Loucy (cell line): ENCODE data around the gene IRF2BP1.

Source experiments
- H2AFZ ChIP-seq: fragments of 200-600 bp; sonication (generic); 2 replicates; pipeline ENCODE4 v1.6.0; 2016; ENCODE audit warnings: antibody characterized with exemption, mild to moderate bottlenecking, low read length, moderate library complexity
- H3F3A ChIP-seq: fragments of 200-600 bp; 2 replicates; pipeline ENCODE4 v1.6.0; 2016; ENCODE audit warnings: antibody characterized with exemption, low read depth, mild to moderate bottlenecking
- H3K27me3 ChIP-seq: fragments of 200-600 bp; sonication (generic); 2 replicates; pipeline ENCODE4 v1.6.1; 2014; ENCODE audit warnings: low read length, mild to moderate bottlenecking; ENCODE audit not compliant: insufficient read depth, poor library complexity, severe bottlenecking
- H3K36me3 ChIP-seq: fragments of 200-600 bp; sonication (generic); 2 replicates; pipeline ENCODE4 v1.6.1; 2016; ENCODE audit warnings: low read length; ENCODE audit not compliant: insufficient read depth
- H3K4me1 ChIP-seq: fragments of 200-600 bp; sonication (generic); 2 replicates; pipeline ENCODE4 v1.5.1; 2014; ENCODE audit warnings: low read length, mild to moderate bottlenecking; ENCODE audit not compliant: insufficient read depth, poor library complexity, severe bottlenecking
- H3K4me2 ChIP-seq: fragments of 200-600 bp; sonication (generic); 2 replicates; pipeline ENCODE4 v1.6.0; 2014; ENCODE audit warnings: antibody characterized with exemption, low read length, low read depth, mild to moderate bottlenecking; ENCODE audit not compliant: poor library complexity, severe bottlenecking
- H3K4me3 ChIP-seq: fragments of 200-600 bp; sonication (generic); 2 replicates; pipeline ENCODE4 v1.5.1; 2014; ENCODE audit warnings: low read length, mild to moderate bottlenecking, mixed read lengths; ENCODE audit not compliant: poor library complexity, severe bottlenecking
- H3K79me2 ChIP-seq: fragments of 200-600 bp; sonication (generic); 2 replicates; pipeline ENCODE4 v1.6.1; 2014; ENCODE audit warnings: low read length; ENCODE audit not compliant: insufficient read depth
- H3K9ac ChIP-seq: fragments of 200-600 bp; sonication (generic); 2 replicates; pipeline ENCODE4 v1.6.0; 2014; ENCODE audit warnings: mild to moderate bottlenecking, low read depth, low read length, moderate library complexity; ENCODE audit not compliant: poor library complexity, severe bottlenecking
- H3K9me2 ChIP-seq: fragments of 200-600 bp; sonication (generic); replicated peaks from 2 replicates; pipeline ENCODE4 v1.6.1; 2016; ENCODE audit warnings: low read depth, low read length, mixed read lengths
- H3K9me3 ChIP-seq: fragments of 200-600 bp; sonication (generic); 2 replicates; pipeline ENCODE4 v1.6.1; 2014; ENCODE audit warnings: mild to moderate bottlenecking, antibody characterized with exemption, low read length, low read depth; ENCODE audit not compliant: insufficient read depth
- H4K20me1 ChIP-seq: fragments of 200-600 bp; sonication (generic); 2 replicates; pipeline ENCODE4 v1.6.0; 2014; ENCODE audit warnings: antibody characterized with exemption, low read length, mild to moderate bottlenecking; ENCODE audit not compliant: insufficient read depth, poor library complexity, severe bottlenecking
- EZH2phosphoT487 ChIP-seq: fragments of 200-600 bp; IDR thresholded peaks from 2 replicates; pipeline ENCODE4 v1.6.1; 2018; ENCODE audit warnings: antibody characterized with exemption, mild to moderate bottlenecking, moderate library complexity, borderline replicate concordance
- TF ChIP-seq, protein P1 (sequence below): fragments of 200-600 bp; sonication (generic); conservative IDR thresholded peaks from 2 replicates; pipeline ENCODE4 v1.5.1; 2014; ENCODE audit warnings: mild to moderate bottlenecking, antibody characterized with exemption, low read length

The IRF2BP1 gene

DNA sequence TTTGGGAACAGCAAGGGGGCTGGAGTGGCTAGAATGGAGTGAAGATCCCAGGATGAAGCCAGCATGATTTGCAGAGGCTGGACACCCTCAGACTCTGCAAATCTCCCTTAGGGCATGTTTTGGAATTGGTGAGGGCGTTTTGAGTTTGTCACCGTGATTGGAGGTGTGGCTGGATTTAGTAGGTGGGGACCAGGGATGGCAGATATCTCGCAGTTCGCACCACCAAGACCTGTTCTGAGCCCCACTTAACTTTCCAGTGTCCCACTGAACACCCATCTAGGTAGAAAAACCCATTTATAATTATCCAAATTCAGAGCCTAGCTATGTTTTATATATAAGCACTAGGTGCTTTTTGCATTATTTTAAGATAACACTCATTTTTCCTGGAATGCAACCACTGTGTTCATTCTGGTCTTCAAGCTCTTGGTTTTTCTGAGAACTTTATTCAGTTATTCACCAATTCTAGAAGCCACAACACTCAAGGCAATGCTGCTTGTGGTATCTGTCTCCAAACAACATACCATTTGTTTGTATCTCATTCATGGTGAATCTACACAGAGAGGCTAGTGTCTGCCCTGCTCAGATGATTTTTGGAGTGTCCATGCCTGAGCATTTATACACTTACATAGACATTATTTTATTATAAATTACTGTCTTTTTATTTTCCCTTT, 31.6 kb upstream of the IRF2BP1 start:
- H3K9me3 ChIP-seq = no peaks in the 10 kb centered on the region
- H3K9ac ChIP-seq = no peak overlapping the region
- H3K9me2 ChIP-seq = no peaks in the 10 kb centered on the region
- no peak overlapping the region for H3K4me2 ChIP-seq
- TF ChIP-seq EZH2phosphoT487 = no peak
- TF ChIP-seq, protein P1, sequence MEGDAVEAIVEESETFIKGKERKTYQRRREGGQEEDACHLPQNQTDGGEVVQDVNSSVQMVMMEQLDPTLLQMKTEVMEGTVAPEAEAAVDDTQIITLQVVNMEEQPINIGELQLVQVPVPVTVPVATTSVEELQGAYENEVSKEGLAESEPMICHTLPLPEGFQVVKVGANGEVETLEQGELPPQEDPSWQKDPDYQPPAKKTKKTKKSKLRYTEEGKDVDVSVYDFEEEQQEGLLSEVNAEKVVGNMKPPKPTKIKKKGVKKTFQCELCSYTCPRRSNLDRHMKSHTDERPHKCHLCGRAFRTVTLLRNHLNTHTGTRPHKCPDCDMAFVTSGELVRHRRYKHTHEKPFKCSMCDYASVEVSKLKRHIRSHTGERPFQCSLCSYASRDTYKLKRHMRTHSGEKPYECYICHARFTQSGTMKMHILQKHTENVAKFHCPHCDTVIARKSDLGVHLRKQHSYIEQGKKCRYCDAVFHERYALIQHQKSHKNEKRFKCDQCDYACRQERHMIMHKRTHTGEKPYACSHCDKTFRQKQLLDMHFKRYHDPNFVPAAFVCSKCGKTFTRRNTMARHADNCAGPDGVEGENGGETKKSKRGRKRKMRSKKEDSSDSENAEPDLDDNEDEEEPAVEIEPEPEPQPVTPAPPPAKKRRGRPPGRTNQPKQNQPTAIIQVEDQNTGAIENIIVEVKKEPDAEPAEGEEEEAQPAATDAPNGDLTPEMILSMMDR = no peak
- no peaks in the 10 kb centered on the region for H3K27me3 ChIP-seq
- H3K4me1 ChIP-seq = no peaks in the 10 kb centered on the region
- no peak overlapping the region for H2AFZ ChIP-seq
- H3K4me3 ChIP-seq = no peak overlapping the region
- H3K79me2 ChIP-seq = no peaks in the 10 kb centered on the region
- H4K20me1 ChIP-seq = no peaks in the 10 kb centered on the region
- no peaks in the 10 kb centered on the region for H3K36me3 ChIP-seq
- H3F3A ChIP-seq = no peaks in the 10 kb centered on the region

DNA sequence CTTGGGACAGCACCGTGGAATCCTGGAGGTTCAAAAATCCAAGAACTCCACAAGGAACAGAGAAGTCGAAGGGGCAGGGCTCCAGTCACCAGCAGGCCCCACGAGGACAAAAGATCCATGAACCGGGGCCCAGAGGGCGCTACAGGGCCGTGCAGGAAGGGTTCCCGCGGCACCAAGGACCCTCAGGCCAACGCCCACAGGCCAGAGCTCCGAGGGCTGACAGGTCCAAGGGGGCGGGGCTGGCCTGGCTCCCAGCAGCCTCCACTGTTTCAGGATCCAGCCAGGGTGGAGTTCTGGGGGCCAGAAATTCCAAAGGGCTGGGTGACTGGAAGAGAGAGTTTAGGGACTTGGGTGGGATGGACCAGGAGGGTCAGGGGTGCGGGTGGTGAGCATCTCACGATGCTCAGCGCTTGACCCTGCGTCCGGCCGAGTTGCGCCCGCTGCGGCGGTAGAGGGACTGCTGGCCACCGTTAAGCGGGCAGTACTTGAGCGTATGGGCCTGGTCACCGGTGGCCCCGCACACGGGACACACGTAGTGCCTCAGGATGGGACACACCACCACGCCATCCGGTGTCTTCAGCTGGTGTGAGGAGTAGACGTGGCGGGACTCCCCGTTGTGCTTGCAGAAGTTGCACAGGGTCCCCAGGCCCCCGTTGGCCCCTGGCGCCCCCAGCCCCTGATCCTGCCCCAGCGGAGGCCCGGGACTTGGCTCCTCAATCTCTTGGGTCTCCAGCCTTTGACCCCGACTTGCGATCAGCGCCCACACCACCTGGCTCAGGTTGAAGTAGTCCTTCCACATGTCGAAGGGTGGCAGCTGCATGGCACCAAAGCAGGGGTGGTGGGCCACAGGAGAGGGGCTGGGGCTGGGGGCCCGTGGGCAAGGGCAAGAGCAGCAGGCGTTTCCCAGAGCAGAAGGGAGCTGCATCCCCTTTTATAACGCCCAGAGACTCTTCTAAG, 28.2 kb upstream of the IRF2BP1 start, which contains the start of gene NANOS2:
NANOS2 (minus strand) TSS at position 905 of the 957 bp plus-strand sequence; CDS start at position 820, 85 bp downstream.
- H3K36me3 ChIP-seq = no peaks in the 10 kb centered on the region
- H2AFZ ChIP-seq = no peak within 1 kb of the TSS
- no peak within 1 kb of the TSS for H3K9ac ChIP-seq
- H3K4me3 ChIP-seq = no peak within 1 kb of the TSS
- no peaks in the 10 kb centered on the region for H3K9me3 ChIP-seq
- TF ChIP-seq, protein P1 = peak; percentile 49
- TF ChIP-seq EZH2phosphoT487 = no peak
- H3K4me1 ChIP-seq = no peaks in the 10 kb centered on the region
- no peak within 1 kb of the TSS for H3K4me2 ChIP-seq
- H3K9me2 ChIP-seq = no peaks in the 10 kb centered on the region
- H4K20me1 ChIP-seq = no peaks in the 10 kb centered on the region
- H3K27me3 ChIP-seq = no peaks in the 10 kb centered on the region
- H3F3A ChIP-seq = no peaks in the 10 kb centered on the region
- no peaks in the 10 kb centered on the region for H3K79me2 ChIP-seq

DNA sequence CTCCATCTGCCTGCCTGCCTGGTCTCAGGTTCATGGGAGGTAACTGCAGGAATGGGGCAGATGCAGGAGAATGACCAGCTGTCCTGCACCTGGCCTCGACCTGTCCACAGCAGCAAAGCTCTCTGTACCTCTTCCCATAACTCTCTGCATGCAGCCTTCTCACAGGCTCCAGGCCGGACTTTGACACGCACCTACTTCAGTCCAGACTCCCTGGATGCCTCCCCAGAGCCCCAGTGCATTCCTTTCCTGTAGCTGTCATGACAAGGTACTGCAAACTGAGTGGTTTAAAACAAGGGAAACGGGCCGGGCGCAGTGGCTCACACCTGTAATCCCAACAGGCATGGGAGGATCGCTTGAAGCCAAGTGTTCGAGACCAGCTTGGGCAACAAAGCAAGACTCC, 25.4 kb upstream of the IRF2BP1 start:
- H2AFZ ChIP-seq = no peak overlapping the region
- no peaks in the 10 kb centered on the region for H3K9me2 ChIP-seq
- no peaks in the 10 kb centered on the region for H3K9me3 ChIP-seq
- H3K4me3 ChIP-seq = no peak overlapping the region
- no peaks in the 10 kb centered on the region for H4K20me1 ChIP-seq
- TF ChIP-seq, protein P1 = no peak
- no peak for TF ChIP-seq EZH2phosphoT487
- H3K4me2 ChIP-seq = no peak overlapping the region
- no peaks in the 10 kb centered on the region for H3K36me3 ChIP-seq
- no peak overlapping the region for H3K9ac ChIP-seq
- H3K27me3 ChIP-seq = no peaks in the 10 kb centered on the region
- H3K4me1 ChIP-seq = no peaks in the 10 kb centered on the region
- H3K79me2 ChIP-seq = no peaks in the 10 kb centered on the region
- no peaks in the 10 kb centered on the region for H3F3A ChIP-seq
